Measurements from ENCODE around the gene MLX. TPM values are rescaled to one million over a fixed set of nuclear protein-coding genes. Genes with fewer than 3 reads are reported as not detected.
A peak's percentile ranks its signal among the peaks of the same experiment; 100 is the strongest.

MLX gene
- total RNA-seq, 1 experiment from 2014 or later: 45.3 TPM

- Histone ChIP-seq H3K56ac (ENCODE audit: insufficient read length, low read depth, low read length) (no peak overlapping the region), H3K4ac (ENCODE audit: low read depth, low read length) (no peak overlapping the region), H2AK5ac (ENCODE audit: insufficient read length, low read length) (no peak overlapping the region), H2BK120ac (ENCODE audit: low read depth, low read length, poor library complexity, severe bottlenecking) (no peak overlapping the region), H2BK20ac (ENCODE audit: low read depth, low read length, poor library complexity, severe bottlenecking) (no peak overlapping the region), H3K9me3 (ENCODE audit: control insufficient read depth, low read depth, low read length) (no peaks in the 10 kb centered on the region), H3K9ac (ENCODE audit: extremely low read depth, insufficient read length, low read length) (no peak overlapping the region), H2BK15ac (ENCODE audit: low read depth, low read length) (no peak overlapping the region), H3K79me2 (ENCODE audit: insufficient read depth, low read length) (peaks cover 2% of the 10 kb centered on the region; the same call in 1 of the 2 replicates), H3K27me3 (ENCODE audit: insufficient read depth, low read length) (no peaks in the 10 kb centered on the region), H3K27ac (ENCODE audit: insufficient read length, low read depth, low read length) (no peak overlapping the region), H4K8ac (replicated peaks; ENCODE audit: insufficient read length, low read depth, low read length) (no peak overlapping the region), H2BK12ac (ENCODE audit: insufficient read length, low read depth, low read length) (no peak overlapping the region), H2BK5ac (ENCODE audit: insufficient read length, low read length) (no peak overlapping the region), H3K18ac (ENCODE audit: insufficient read length, low read depth, low read length) (no peak overlapping the region), H2AFZ (ENCODE audit: low read length) (no peak overlapping the region), H3K79me1 (ENCODE audit: insufficient read depth, low read depth, low read length, poor library complexity, severe bottlenecking) (no peaks in the 10 kb centered on the region), H4K5ac (ENCODE audit: insufficient read length, low read depth, low read length) (no peak overlapping the region), H3K4me1 (ENCODE audit: insufficient read depth, low read length) (peaks cover 2% of the 10 kb centered on the region; the same call in 1 of the 2 replicates), H3K14ac (ENCODE audit: insufficient read depth, low read length) (no peak overlapping the region), H3K23me2 (ENCODE audit: insufficient read length, low read depth, low read length, poor library complexity, severe bottlenecking) (peaks cover 6% of the 10 kb centered on the region), H3T11ph (ENCODE audit: low read length) (no peak overlapping the region), H4K20me1 (ENCODE audit: control insufficient read depth, insufficient read depth, insufficient read length) (no peaks in the 10 kb centered on the region), H4K91ac (ENCODE audit: insufficient read length, low read depth, low read length) (no peak overlapping the region), H3K23ac (ENCODE audit: insufficient read length, low read depth, low read length) (no peak overlapping the region), H3K4me2 (ENCODE audit: insufficient read depth, insufficient read length, low read length) (no peak overlapping the region)
- Mint-ChIP-seq H3K9me3 (no peaks in the 10 kb centered on the region), H3K27ac (peak overlapping the region in 2 of 3 experiments; percentile 18 to 93; a peak in 2 of 7 replicates), H3K4me3 (peak overlapping the region; percentile 96 to 97; a peak in 3 of 5 replicates), H3K27me3 (ENCODE audit: low read depth) (peaks cover 2% of the 10 kb centered on the region; the same call in 1 of the 2 replicates), H3K4me1 (peaks cover 9 to 13% of the 10 kb centered on the region in 2 experiments), H3K36me3 (ENCODE audit: insufficient read depth in 1 of 3, low read depth in 3 of 3) (peaks cover 32 to 80% (median 73%) of the 10 kb centered on the region in 3 experiments)
- TF ChIP-seq CTCF (conservative IDR thresholded peaks at IDR 0.05): no peak
- WGBS (ENCODE audit: extremely low coverage, insufficient read length, low lambda C conversion rate): no CpG with 5 or more reads among the region's 14 CpGs
- no peak for DNase-seq
Measured at GRCh38 chr17:42568341-42569111, 1.6 kb downstream of the MLX start.
